GM18508 (cell line): ENCODE results near the gene CCNT2.
"Not testable (repeated sequence)": the region's sequence is repeated elsewhere in the genome, so short reads cannot be mapped to it uniquely, and the experiment has no call there.

Experiments used
- ATAC-seq: cut with Tn5 transposase; IDR thresholded peaks from one replicate; pipeline ENCODE4 v1.9.1; 2021; ENCODE audit warnings: moderate number of reproducible peaks; ENCODE audit not compliant: insufficient read depth, unreplicated experiment

CCNT2 gene

DNA sequence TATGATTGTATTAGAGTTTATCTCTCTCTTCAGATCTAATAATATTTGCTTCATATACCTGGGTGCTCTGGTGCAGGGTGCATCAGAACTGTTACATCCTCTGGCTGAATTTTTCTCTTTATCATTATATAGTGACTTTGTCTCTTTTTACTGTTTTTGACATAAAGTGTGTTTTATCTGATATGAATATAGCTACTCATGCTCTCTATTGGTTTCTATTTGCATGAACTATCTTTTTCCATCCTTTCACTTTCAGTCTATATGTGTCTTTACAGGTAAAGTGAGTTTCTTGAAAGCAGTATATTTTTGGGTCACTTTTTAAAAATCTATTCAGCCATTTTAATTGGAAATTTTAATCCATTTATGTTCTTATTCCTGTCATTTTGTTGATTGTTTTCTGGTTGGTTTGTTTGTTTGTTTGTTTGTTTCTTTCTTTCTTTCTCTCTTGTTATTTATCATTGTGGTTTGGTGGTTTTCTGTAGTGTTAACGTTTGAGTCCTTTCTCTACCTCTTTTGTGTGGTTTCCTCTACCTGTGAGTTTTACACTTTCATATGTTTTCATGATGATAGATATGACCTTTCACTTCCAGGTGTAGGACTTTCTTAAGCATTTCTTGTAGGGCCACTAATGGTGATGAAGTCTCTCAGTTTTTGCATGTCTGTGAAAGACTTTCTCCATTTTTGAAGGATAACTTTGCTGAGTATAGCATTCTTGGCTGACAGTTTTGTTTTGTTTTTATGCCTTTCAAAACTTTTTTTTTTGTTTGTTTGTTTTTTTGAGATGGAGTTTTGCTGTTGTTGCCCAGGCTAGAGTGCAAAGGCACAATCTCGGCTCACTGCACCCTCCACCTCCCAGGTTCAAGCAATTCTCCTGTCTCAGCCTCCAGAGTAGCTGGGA, 54.9 kb downstream of the CCNT2 start:
- ATAC-seq: no peak

GRCh38 chr2:134975281-134976009, 56.8 kb downstream of the CCNT2 start:
- ATAC-seq: no peak

DNA sequence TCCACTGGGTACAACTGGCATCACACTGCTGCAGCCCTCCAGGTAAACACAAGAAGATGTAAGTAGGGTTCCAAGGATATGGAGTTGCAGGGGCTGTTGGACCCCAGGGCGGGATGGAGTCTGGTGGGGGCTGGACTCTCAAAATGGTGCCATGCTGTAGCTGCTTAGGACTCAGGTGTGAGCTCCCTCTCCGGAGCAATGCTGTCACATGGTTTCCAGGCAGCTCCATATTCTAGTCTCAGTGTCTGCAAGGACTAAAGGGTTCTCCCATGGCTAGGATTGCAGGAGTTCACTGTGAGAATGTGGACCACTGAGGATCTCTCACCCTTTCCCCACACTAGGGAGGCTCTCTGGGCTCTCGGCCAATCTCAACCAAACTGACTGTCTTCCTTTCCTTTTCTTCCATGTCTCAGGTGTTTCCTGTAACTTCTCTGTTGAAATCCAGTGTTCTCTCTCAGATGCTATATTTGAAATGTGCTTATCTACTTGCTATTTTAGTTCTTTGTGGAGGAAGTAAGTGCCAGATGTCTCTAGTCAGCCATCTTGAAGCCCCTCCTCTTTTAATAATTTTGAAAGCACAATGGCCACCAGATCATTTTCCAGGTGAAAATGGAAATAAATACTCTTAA, 57.6 kb downstream of the CCNT2 start:
- no peak for ATAC-seq

DNA sequence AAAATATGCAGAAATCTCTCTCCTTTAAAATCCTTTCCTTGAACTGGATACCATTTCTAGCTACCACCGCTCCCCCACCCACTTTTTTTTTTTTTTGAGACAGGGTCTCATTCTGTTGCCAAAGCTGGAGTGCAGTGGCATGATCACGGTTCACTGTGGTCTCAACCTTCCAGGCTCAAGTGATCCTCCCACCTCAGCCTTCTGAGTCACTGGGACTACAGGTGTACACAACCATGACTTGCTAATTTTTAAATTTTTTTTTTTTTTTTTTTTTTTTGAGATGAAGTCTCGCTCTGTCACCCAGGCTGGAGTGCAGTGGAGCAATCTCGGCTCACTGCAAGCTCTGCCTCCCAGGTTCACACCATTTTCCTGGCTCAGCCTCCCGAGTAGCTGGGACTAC, 58.5 kb downstream of the CCNT2 start:
- not testable (repeated sequence) for ATAC-seq

GRCh38 chr2:134979221-134979620, 60.6 kb downstream of the CCNT2 start:
- no peak for ATAC-seq

DNA sequence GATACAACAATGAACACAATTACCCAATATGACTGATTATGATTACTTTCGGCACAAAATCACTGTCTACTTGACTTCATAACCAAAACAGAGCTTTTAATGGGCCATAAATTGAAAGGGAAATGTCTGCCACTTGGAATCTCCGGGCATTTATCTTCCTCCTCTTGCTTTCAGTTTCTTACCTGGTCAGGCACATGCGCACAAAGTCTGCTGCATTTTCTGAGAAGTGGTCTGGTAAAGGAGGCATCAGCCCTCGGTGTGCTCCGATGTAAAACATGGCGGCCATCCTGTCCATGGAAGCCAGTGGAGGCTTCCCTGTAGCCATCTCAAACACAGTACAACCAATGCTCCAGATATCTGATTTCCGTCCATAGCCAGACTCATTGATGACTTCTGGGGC, 62.0 kb downstream of the CCNT2 start:
- ATAC-seq: no peak

DNA sequence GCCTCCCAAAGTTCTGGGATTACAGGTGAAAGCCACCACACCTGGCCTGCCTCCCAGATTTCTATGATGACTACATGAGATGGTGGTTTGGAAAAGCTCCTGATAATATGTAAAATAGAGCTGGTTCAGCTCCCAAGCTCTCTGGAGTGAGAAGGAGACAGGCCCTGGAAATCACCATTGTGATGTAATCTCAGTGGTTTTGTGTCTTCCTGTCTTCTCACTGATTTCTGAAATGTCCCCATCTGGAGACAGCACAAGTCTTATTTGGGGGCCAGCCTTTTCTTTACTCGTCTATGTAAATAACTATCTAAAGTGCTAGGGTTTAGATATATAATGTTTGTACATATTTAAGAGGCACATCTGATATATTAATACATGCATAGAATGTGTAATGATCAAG, 64.0 kb downstream of the CCNT2 start:
- no peak for ATAC-seq

- ATAC-seq: no peak
Observed at GRCh38 chr2:134985061-134985460, 66.4 kb downstream of the CCNT2 start.

DNA sequence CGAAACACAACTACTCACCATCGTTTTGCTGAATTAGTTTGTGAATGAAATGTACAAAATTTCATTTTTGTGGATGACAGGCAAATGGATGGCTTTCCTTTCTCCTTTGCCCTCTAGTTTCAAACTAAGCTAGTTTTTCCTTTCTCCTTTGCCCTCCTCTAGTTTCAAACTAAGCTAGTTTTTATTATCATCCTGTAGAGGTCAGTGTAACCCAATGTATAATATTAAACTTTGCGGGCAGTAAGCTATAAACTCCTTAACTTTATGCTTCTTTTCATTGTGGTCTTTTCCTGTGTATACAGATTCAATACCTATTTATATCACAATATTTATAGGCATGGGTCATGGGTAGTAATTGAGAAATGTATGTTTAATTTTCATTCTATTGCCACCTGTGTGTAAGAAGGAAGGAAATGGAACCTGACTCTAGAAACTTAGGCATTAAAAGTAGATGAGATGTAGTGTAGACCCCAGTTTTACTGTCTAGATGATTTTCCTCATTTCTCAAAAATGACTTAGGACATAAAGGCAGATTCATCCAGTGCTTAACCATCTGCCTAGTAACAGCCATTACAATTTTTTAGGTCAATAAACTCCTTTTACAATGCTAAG, 70.5 kb downstream of the CCNT2 start:
- no peak for ATAC-seq

GRCh38 chr2:134999521-134999920, 80.9 kb downstream of the CCNT2 start:
- ATAC-seq: no peak

GRCh38 chr2:135002836-135003235, 84.2 kb downstream of the CCNT2 start:
- ATAC-seq: no peak

DNA sequence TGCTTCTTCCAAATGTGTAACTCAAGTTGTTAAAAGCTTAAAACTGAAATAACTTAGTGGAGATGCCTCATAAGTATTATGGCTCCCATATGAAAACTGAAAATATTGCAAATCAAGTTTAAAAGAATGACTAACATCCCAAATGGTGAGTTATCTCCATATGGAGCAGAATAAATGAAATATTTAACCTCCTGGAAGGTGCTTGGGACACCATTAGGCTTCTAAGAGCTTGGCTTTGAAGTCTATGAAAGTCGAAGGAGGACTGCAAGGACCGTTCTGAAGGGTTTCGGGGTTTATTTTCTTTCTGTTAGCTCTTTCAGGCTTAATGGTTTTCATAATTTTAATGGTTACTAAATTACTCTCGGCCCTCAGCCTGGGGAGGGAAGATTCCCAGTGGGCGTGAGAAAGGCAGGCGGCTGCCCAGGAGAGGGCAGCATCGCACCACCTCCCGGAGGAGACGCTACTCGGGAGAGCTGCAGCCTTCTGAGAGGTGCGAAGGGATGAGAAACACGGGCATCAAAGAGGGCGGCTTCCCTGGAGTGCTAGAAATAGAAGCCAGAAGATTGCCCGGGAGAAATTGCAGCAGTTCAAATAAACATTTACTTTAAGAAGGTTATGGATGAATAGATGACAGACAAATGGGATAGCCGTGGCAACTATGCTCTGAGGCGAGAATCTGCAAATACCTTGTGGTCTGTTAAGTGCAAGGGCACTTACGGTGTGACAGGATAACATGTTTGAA, 85.6 kb downstream of the CCNT2 start:
- no peak for ATAC-seq

DNA sequence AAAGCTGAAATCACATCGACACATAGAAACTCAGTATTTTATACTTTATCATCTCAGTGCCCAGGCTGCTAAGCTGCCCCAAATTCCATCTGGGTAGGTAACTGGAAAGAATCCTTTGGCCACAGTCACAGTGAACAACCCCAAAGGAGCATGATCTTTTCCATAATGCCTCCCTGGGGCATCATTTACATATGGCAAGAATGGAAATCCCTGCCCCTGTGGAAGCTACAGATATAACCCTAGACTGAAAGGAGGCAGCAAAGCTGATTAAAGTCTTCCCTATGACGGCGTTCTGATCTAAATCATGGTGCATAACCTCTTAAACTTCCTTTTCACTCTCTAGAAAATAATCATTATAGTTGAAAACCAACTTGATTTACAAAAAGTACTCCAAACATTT, 87.1 kb downstream of the CCNT2 start:
- ATAC-seq: no peak
